KMS-11 (cell line): ENCODE results near the gene CXCL9.

ENCODE experiments used
- H2AFZ ChIP-seq: fragments of 200-600 bp; sonication (generic); 2 replicates; pipeline ENCODE4 v1.6.1; 2016; ENCODE audit warnings: antibody characterized with exemption, mixed run types, low read depth
- H3K27ac ChIP-seq: fragments of 200-600 bp; sonication (generic); 2 replicates; pipeline ENCODE4 v1.6.1; 2016; ENCODE audit warnings: mild to moderate bottlenecking, mixed run types
- H3K27me3 ChIP-seq: fragments of 200-600 bp; sonication (generic); 2 replicates; pipeline ENCODE4 v1.6.1; 2017; ENCODE audit warnings: mild to moderate bottlenecking, low read depth, mixed run types, moderate library complexity; ENCODE audit not compliant: insufficient read depth
- H3K36me3 ChIP-seq: fragments of 200-600 bp; sonication (generic); 2 replicates; pipeline ENCODE4 v1.6.1; 2017; ENCODE audit warnings: mild to moderate bottlenecking, mixed run types; ENCODE audit not compliant: insufficient read depth
- H3K4me1 ChIP-seq: fragments of 200-600 bp; sonication (generic); 2 replicates; pipeline ENCODE4 v1.6.1; 2016; ENCODE audit warnings: mild to moderate bottlenecking, low read depth, mixed run types; ENCODE audit not compliant: poor library complexity, severe bottlenecking
- H3K4me2 ChIP-seq: fragments of 200-600 bp; sonication (generic); 2 replicates; pipeline ENCODE4 v1.7.0; 2016; ENCODE audit warnings: mild to moderate bottlenecking, mixed run types
- H3K4me3 ChIP-seq: fragments of 200-600 bp; sonication (generic); IDR thresholded peaks from 2 replicates; pipeline ENCODE4 v1.6.1; 2017; ENCODE audit warnings: low read depth, low read length, mixed read lengths; ENCODE audit not compliant: insufficient read depth
- H3K79me2 ChIP-seq: fragments of 200-600 bp; sonication (generic); 2 replicates; pipeline ENCODE4 v1.6.1; 2016; ENCODE audit warnings: low read depth, mixed run types; ENCODE audit not compliant: insufficient read depth
- H3K9ac ChIP-seq: fragments of 200-600 bp; sonication (generic); 2 replicates; pipeline ENCODE4 v1.6.1; 2016; ENCODE audit warnings: mild to moderate bottlenecking, mixed run types
- H4K20me1 ChIP-seq: fragments of 200-600 bp; sonication (generic); 2 replicates; pipeline ENCODE4 v1.6.1; 2016; ENCODE audit warnings: mild to moderate bottlenecking, mixed run types; ENCODE audit not compliant: insufficient read depth
- CTCF ChIP-seq: fragments of 200-600 bp; sonication (generic); conservative IDR thresholded peaks from 2 replicates; pipeline ENCODE4 v1.6.1; 2017; ENCODE audit warnings: low read depth, mild to moderate bottlenecking, antibody characterized with exemption, low read length, moderate library complexity, mixed read lengths

CXCL9 gene

GRCh38 chr4:76029300-76029699 lies 22.0 kb upstream of the CXCL9 start:
- Histone ChIP-seq H3K27me3 (no peaks in the 10 kb centered on the region), H3K4me1 (peaks cover 51% of the 10 kb centered on the region), H3K4me2 (peak overlapping the region; percentile 79), H3K27ac (peak overlapping the region; percentile 65), H3K9ac (peak overlapping the region; percentile 45; the same call in 1 of the 2 replicates), H3K36me3 (no peaks in the 10 kb centered on the region), H3K79me2 (no peaks in the 10 kb centered on the region), H4K20me1 (no peaks in the 10 kb centered on the region), H3K4me3 (no peak overlapping the region), H2AFZ (no peak overlapping the region)
- no peak for TF ChIP-seq CTCF

DNA sequence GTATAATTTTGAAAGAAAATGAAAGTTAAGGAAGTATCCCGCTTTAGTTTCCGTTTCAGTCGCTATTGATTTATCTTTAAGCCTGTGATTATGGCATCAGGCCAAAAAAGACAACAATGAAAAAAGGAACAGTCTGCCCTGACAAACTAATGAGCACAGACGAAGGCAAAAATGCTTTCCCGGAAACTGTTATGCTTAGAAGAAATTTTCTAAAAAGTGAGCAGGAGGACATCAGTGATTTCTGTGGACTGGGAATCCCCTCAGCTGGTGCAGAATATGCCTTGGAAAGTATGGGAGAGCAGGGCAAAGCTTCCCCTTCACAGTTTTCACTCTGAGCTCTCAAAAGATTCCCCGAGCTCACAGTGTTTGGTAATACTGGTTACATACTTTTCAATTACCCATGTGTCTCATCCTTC lies 21.0 kb upstream of the CXCL9 start:
- no peak for TF ChIP-seq CTCF
- Histone ChIP-seq H2AFZ (peak overlapping the region; percentile 33), H3K27ac (peak overlapping the region; percentile 65), H3K27me3 (no peaks in the 10 kb centered on the region), H3K9ac (peak overlapping the region; percentile 45; the same call in 1 of the 2 replicates), H4K20me1 (no peaks in the 10 kb centered on the region), H3K4me2 (peak overlapping the region; percentile 79), H3K36me3 (no peaks in the 10 kb centered on the region), H3K4me3 (no peak overlapping the region), H3K4me1 (peaks cover 54% of the 10 kb centered on the region), H3K79me2 (no peaks in the 10 kb centered on the region)

- Histone ChIP-seq H3K4me1 (peaks cover 41% of the 10 kb centered on the region), H3K4me2 (peak overlapping the region; percentile 43; the same call in 1 of the 2 replicates), H3K9ac (no peak overlapping the region), H2AFZ (no peak overlapping the region), H3K27me3 (no peaks in the 10 kb centered on the region), H4K20me1 (no peaks in the 10 kb centered on the region), H3K27ac (no peak overlapping the region), H3K79me2 (no peaks in the 10 kb centered on the region), H3K4me3 (no peak overlapping the region), H3K36me3 (no peaks in the 10 kb centered on the region)
- TF ChIP-seq CTCF, result no peak
These were observed 16.8 kb upstream of the CXCL9 start for GRCh38 chr4:76024065-76024464.

DNA sequence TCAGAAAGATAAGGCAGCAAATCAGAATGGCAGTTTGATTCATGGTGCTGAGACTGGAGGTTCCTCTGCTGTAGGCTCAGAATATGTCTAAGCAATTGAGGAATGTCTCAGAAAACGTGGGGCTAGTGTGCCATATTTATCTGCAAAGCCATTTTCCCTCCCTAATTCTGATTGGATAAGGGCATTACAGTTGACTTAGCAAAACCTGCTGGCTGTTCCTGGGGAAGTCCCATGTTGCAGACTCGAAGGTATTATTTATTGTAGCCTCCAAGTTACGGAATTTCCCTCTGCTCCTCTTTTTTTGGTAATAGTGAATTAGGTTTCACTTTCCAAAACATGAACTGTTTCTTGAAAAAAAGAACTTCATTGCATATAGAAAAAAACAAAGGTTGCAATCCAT lies 16.1 kb upstream of the CXCL9 start, which contains the start of gene CXCL10:
CXCL10 (minus strand) TSS at position 109 of the 400 bp plus-strand sequence; CDS start at position 43, 66 bp downstream.
- Histone ChIP-seq H3K27me3 (no peaks in the 10 kb centered on the region), H3K4me3 (no peak within 1 kb of the TSS), H3K4me1 (peaks cover 34% of the 10 kb centered on the region), H3K27ac (no peak within 1 kb of the TSS), H3K4me2 (peak within 1 kb of the TSS; percentile 43), H2AFZ (0 out of 2 replicates have a peak within 1 kb of the TSS, but pooled peaks have one; percentile 11), H3K36me3 (no peaks in the 10 kb centered on the region), H3K9ac (no peak within 1 kb of the TSS), H4K20me1 (no peaks in the 10 kb centered on the region), H3K79me2 (no peaks in the 10 kb centered on the region)
- TF ChIP-seq CTCF, result no peak
